NCI-H345 treated with DMSO at 0.1 percent for 48 hours (cell line): ENCODE measurements around the gene HPS4.
A peak's percentile ranks its signal among the peaks of the same experiment; 100 is the strongest.
"Not testable (repeated sequence)": the region's sequence is repeated elsewhere in the genome, so short reads cannot be mapped to it uniquely, and the experiment has no call there.

Source experiments
- DNase-seq: peaks from one replicate; lab custom pipeline; 2025; ENCODE audit not compliant: unreplicated experiment; lab: John Stamatoyannopoulos, UW

Gene HPS4

DNA sequence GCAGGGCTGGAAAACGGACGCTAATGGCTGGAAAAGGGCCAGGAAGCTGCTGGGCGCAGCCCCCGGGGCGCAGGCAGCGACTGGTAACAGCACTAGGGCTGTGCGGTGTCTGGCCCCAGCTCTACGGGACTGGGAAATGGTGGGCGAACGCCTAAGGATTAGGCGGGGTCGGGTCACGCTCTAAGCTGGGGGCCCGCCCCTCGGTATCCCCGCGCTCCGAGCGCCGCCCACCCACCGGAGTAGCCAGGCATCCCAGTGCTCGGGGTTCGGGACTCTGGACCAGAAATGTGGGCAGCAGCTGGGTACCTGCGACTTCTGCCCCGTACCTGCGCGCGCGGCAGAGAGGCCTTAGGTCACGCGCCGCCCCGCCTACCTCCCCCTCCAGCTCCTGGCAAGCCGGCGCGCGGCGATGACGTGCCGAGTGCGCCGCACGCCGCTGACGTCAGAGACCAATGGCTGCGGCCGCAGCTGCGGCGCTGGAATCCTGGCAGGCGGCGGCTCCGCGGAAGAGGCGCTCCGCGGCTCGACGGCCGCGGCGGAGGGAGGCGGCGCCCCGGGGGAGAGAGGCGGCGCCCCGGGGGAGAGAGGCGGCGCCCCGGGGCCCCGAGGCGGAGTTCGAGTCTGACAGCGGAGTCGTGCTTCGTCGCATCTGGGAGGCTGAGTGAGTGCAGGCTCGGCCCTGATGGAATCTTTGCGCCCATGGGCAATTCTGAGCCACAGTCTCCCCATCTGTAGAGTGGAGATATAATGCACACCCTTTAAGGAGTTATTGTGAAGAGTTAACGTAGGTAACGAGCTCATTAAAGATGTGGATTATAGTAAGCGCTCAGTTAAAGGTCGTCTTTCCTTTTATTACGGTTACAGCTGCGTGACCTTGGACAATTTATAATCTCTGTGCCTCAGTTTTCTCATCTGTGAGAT lies at the start of gene HPS4, which contains the start of gene SRRD:
TSS of gene HPS4 (minus strand) at position 345 of the 921 bp plus-strand sequence. CDS start 2,021 bp downstream, outside the sequence.
TSS of gene SRRD (plus strand) at position 439 of the 921 bp plus-strand sequence. CDS start at position 453, 14 bp downstream.
- DNase-seq: peak; percentile 70

DNA sequence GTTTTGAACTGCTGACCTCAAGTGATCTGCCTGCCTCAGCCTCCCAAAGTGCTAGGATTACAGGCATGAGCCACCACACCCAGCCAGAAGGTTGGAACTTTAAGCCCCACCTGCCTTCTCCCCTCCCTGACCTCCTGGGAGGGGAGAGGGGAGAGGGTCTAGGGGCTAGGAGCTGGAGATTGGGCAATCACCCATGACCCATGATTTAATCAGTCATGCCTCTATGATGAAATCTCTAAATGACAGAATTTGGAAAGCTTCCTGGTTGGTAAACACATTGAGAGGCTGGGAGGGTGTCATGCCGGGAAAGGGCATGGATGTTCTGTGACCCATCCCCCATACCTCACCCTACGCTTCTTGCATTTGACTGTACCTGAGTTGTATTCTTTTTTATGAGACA lies 45.8 kb upstream of the HPS4 start:
- no peak for DNase-seq

DNA sequence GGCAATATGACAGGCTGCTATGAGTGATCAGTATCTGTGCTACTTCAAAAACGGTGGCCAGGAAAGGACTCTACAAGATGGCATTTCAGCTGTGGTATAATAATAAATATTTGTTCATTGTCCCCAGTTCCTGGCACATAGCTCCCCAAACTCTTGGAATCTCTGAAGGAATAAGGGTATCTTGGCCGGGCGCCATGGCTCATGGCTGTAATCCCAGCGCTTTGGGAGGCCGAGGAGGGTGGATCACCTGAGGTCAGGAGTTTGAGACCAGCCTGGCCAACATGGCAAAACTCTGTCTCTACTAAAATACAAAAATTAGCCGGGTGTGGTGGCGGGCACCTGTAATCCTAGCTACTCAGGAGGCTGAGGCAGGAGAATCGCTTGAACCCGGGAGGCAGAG lies 44.9 kb upstream of the HPS4 start:
- DNase-seq: not testable (repeated sequence)

DNA sequence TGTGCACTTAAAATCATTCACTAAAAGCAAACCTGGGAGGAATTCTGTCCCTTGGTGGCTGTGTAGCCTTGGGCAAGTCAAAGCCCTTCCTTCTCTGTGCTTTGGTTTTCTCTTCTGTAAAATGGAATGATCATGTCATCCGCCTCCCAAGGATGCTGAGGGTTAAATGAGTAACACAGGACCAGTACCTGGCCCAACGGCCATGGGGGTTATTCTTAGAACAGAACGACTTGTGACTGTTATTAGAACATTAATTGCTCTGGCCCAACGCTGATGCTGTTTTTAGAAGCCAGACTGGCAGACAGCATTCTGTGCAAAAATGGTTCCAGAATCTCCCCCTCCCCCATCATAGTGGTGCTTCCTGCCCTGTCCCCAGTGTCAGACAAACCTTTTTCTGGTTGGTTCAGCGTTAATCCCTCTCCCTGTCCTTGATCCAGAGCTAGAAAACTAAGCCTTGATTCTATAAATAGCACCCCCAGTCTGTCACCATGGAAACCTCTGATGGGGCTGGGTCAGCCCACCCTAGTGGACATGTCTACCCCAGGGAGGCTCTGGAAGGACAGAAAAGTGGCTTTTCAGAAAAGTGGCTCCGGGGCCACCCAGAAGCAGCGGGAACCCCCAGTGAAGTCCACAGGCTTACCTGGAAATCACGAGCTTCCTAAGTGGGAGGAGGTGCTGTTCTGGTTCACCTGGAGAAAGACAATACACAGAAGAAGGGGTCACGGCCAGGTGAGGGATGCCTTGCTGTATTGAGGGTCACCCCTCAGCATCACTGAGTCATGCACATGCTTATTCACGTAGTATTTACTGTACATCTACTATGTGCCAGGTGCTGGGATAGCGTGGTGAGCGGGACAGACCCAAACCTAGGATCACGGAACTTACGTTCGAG lies 44.2 kb upstream of the HPS4 start:
- no peak for DNase-seq

DNA sequence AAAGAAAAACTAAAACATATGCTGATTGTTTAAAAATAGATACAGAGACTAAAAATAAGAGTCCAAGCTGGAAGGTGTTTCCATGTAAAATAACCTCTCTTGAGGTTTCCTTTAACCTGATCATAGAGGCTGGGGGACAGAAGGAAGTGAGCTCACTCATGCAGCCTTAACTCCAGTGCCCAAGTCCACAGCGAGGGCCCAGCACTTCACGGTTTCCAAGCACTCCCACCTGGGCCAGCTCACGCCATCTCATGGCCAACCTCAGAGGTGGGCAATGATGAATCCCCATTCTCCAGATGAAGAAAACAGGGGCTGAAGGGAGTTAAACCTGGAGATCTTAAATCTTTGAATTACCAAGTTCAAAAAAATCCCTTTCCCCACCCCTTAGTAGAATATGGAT lies 43.6 kb upstream of the HPS4 start:
- DNase-seq: no peak

DNA sequence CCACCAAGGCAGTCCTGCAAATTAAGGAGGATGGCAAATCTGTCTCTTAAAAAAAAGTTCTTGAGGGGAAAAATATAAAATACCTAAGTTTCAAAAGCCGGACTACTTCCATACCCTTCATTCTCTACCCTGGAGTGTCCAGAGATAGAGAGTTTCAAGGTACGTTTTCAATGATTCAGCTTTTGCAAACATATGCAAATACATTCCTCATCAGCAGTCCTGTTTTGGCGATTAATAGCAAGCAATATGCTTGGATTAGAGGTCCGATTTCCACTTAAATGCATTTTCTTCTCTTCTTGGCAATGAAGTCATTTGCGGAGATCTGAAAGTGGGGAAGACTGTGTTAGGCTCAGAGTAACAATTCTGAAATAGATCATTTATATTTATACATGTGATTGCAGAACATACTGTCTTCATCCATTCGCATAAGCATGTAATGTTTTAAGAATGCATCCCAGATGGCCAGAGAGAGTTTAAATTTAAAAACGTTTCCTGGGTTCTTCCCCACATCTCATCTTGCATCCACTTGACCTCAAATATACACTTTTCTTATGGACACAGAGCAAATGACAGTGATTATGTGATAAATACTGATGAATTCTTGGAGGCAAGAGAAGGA lies 42.5 kb upstream of the HPS4 start:
- no peak for DNase-seq

DNA sequence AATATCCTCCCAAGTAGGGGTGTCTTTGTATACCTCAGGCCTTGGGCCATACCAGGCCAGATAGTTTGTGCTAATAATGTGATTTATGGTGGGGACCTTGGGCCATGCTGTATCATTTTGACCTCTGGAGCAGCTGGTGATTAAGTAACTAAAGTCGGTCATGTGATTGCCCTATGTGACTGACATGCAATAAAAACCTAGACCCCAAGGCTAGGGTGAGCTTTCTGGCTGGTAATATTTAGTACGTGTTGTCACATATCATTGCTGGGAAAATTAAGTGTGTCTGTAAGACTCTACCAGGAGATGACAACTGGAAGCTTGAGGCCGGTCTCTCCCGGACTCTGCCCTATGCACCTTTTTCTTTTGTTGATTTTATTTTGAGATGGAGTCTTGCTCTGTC lies 41.3 kb upstream of the HPS4 start:
- no peak for DNase-seq

DNA sequence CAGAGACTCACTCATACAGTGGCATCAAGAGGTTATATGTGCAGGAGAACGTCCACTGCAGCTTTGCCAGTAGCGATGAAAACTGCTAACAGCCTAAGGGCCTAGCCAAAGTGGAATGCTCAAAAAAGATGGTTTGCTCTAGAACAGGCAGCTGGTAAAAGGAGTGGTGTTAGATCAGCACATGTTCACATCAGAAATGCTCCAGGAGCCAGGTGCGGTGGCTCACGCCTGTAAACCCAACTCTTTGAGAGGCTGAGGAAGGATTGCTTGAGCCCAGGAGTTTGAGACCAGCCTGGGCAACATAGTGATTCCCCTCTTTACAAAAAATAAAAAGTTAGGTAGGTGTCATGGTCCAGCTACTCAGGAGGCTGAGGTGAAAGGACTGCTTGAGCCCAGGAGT lies 39.0 kb upstream of the HPS4 start:
- DNase-seq: no peak

DNA sequence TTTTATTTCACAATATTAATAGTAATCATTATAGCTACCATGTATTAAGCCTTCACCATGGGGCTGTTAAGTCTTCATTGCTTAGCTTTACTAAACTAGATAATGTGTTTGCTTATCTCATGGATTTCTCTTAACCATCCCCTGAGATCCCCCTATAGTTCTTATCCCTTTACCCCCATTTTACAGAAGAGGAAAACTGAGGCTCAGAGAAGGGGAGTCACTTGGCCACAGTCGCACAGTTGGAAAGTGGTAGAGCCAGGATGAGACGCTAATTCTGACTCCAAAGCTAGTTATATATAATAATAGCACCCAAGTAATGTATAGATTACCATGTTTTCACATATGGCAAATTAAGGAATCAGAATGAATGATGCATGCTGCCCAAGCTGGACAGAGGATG lies 38.4 kb upstream of the HPS4 start:
- no peak for DNase-seq

DNA sequence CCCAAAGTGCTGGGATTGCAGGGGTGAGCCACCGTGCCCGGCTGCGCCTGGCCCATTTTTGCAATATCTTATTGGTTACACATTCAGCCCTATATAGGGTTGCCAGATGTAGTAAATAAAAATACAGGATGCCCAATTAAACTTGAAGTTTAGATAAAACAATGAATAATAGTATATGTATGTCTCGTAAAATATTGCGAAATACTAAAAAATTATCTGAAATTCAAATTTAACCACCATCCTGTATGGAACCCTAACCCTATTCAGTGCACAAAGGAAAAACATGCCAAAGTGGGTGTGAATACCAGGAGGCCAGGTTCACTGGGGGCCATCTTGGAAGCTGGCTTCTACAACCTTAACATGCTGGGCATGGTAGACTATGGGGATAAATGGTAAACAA lies 33.8 kb upstream of the HPS4 start:
- DNase-seq: no peak

DNA sequence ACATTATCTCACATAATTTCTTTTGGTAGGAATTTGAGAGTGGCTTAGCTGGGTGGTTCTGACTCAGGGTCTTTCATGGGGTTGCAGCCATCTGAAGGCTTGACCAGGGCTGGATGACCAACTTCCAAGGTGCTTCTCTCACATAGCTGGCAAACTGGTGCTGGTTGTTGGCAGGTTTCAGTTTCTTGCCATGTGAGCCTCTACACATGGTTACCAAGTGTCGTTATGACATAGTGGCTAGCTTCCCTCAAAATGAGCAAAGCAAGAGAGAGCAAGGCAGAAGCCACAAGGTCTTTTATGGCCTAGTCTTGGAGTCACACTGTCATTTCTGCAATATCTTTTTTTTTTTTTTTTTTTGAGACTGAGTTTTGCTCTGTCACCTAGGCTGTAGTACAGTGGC lies 32.9 kb upstream of the HPS4 start:
- no peak for DNase-seq

DNA sequence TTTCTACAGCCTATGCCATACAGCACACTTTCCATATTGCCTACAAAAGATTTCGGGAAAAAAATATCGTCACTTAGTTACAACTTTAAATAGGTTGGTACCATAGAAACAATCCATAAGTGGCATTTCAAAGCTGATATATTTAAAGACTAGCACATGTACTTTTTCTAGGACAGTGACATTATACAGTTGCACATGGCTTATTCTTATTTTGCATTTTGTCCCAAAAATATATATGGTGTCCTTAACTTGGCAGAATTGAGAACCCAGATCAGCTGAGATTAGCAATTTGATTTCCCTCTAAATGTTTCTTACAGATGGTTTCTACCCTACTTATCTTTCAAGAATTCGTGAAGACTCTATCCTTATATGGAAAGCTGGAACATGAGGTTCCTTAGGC lies 32.3 kb upstream of the HPS4 start:
- DNase-seq: no peak

DNA sequence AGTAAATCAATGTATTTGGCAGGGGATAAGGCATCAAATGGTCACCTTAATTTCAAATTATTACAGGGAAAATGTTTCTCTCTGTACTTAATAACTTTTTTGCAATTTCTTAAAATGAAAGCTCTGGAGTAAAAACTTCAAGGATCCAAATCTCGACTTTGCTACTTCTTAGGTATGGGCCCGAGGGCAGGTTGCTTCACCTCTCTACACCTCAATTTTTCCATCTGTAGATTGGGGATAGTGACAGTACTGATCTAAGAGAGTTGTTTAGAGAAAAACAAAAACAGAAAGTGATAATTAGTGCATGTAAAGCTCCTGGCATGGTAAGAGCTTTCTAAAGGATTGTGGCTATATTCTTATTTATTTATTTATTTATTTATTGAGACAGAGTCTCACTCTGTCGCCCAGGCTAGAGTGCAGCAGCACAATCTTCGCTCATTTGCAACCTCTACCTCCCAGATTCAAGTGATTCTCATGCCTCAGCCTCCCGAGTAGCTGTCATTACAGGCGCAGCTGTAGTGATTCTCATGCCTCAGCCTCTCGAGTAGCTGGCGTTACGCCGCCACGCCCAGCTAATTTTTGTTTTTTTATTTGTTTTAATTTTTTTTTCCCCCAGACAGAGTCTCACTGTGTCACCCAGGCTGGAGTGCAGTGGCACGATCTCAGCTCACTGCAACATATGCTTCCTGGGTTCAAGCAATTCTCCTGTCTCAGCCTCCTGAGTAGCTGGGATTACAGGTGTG lies 31.0 kb upstream of the HPS4 start:
- no peak for DNase-seq

DNA sequence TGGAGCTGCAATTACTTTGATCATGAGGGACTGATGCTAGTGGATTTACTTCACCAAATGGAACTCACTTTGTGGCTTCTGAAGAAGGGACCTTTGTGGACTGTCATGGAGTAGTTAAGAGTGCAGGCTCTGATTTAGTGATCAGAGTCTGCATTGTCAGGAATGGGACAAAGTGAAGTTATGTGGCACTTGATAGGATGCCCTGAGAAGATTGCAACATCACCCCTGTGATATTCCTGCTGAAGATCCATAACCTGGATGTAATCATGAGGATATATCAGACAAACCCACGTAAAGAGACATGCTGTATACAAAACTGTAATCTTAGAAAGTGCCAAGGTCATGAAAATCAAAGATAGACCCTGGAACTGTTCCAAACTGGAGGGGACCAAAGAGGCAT lies 30.3 kb upstream of the HPS4 start:
- DNase-seq: no peak

DNA sequence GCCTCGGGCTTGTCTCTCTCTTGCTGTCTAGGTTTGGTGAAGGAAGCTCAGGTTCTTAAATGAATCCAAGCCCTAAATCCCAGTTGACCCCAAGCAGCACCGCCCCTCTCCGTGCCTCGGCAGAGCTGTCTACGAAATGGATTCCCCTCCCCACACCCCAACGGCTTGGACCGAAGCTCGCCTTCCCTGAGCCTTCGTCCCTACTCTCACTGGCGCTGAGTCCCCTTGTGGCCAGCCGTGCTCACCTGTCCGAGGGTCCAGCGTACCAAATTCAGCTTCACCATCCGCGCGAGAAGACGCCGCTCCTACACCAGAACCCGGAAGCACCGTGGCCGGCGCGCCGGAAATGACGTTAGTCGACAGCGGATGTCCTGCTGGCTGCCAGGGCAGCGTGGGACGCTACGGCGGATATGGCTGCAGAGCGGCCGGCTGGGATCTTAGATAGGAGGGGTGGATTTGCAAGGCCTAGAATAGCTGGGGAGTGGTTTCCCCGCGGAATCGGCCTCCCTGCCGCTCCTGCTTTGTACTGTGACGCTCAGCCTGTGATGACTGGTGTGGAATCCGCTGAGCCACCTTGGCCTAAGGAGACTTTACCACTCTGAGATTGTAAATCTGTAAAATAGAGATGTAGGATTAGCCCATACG lies 28.7 kb upstream of the HPS4 start, which contains the start of gene TFIP11:
TSS of gene TFIP11 (minus strand) at position 325 of the 645 bp plus-strand sequence. CDS start 2,201 bp downstream, outside the sequence.
- peak; percentile 55 for DNase-seq

DNA sequence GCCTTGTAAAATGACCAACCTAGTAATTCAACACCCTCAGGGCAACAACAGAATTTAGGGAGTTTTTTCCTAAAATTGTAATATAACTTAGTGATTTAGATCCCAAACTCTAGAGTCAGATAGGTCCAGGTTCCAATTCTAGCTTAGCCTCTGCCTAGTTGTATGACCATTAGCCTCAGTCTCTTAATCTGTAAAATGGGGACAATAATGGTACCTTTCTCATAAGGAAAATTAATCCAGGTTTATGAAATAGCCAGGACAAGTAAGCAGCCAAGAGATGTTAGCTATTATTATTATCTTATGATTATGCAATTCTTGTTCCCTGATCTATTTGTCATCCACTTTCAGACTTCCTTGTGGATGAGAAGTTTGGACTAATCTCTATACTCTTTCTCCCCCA lies 24.6 kb upstream of the HPS4 start:
- no peak for DNase-seq

DNA sequence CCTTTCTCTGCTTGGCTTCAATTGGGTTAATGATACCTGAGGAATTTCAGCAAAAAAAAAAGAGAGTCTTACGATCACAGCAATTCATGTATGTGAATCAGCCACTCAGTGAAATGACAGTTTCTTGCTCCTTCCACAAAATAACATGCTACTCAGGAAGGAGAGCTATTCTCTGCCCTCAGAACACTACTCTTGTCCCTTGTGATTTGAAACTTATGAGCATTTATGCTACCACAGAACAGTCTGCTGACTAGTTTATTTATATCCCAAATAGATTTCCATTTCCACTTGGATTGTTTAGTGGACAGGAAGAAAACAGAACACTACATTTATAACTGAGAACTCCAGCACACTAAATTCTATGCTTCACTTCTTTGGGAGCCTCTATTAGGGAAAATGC lies 20.2 kb upstream of the HPS4 start:
- DNase-seq: no peak

DNA sequence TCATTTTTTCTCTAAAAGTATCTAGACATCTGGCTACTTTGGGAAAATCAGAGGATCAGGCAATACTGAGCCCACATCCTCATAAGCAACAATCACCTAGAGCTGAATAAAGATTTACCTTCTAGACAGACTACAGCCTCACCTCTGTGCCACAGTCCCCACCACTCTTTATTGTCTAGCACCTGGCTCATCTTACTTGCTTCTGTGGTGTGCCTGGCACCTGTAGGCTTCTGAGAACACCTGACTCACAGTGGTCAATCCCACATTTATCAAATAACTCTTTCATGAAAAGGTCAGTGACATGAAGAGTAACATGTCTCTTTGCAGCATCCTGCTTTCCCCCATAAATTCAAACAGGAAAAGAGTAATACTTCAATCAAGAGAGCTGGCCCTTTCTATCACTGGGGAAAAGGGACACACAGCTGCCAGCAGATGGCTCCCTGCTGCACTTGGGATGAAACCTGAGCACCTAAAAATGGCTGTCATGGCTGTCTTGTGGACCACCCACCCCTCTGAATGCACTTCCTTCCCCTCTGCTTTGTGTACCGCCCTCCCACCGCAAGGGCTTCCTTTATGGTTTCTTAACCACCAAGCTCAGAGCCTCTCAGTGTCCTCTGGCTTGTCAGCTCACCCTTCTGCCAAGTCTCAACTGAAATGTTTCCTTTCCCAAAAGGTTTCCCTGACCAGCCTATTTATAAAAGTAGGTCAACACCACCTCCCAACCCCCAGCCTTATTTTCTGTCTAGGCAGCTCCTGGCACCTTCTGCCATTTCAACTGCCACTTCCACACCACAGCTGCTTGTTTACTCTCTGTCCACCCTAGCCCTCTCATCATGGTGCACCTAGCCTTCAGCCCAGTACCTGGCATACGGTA lies 19.3 kb upstream of the HPS4 start:
- DNase-seq: no peak

DNA sequence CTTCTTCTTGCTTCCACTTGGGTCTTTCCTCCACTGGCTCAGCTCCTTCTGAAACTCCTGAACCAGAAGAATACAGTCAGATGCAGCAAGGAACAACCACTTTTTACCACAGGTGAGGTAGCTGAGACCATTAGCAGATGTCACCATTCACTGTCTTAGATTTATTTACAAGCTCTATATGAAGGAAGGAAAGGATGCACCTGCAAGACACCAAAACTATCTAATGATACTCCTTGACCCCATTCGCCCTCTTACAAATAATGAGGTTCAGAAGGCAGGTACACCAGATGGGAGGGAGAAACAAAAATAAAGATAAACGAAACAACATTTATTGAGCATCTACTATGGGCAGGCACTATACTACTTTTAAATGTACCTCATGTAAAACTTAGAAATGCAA lies 18.4 kb upstream of the HPS4 start:
- no peak for DNase-seq
